GM18870 (cell line): ENCODE results near the gene TMEM178B.

Experiments
- ATAC-seq: cut with Tn5 transposase; IDR thresholded peaks from one replicate; pipeline ENCODE4 v1.9.1; 2021; ENCODE audit warnings: moderate library complexity; ENCODE audit not compliant: unreplicated experiment

The TMEM178B gene

GRCh38 chr7:141456298-141456697 is 382.4 kb downstream of the TMEM178B start:
- no peak for ATAC-seq

DNA sequence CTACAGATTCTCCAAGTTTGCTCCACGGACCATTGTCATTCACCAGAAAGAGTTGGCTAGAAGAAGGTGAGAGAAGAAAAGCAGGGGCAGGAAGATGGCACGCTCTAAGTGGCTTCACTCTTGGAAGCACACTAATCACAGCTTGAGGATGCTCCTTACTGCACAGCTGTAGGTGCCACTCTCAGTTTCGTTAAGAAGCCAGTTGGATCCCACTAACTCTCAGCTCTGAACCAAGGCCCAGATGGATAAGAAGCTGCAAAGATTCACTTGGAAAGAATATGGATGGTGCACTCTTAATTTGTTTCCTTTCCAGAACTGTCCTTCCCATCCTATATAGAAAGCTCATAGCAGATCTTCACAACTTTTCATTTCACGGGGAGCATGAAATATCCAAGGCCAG is 382.8 kb downstream of the TMEM178B start:
- ATAC-seq = no peak

DNA sequence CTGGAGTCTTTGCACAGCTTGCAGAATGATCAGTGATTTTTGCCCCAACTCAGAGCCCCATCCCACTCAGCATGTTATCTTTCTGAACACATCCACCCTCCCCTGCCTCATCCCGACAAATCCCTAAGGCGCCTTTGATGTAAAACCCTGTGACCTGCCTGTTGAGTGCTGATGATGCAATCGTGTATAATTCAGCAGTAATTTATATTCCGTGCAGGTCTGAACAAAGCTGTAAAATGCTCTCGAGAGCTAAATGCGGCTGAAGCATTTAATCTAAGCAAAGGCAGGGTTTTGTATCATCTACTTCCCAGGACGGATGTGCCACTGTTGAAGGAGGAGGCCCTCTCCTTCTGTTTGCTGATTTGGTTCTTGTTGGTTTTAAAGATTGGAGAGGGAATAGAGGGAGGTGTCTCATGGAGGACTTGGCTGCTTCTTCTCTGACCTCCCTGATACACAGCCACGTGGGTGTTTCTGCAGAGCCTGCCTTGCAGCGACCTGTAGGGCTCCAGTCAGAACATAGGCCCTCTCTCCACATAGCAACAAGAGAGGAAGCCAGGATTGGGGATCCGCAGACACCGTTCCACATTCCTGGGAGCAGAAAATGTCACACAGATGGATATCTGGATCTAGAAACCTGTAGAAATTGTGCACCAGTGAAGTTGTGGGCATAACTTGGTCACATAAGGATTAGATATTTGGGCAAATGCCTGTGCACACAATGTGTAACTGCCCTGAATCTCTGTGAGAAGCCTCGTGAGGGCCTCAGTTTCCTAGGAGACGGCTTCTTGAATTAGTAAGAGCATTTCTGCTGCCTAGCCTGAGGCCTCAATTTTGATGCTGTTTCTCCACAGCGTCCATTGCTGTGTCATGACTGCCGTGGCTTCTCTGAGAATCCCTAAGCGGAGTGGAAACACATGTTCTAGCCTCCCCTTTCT is 387.2 kb downstream of the TMEM178B start:
- ATAC-seq = no peak

DNA sequence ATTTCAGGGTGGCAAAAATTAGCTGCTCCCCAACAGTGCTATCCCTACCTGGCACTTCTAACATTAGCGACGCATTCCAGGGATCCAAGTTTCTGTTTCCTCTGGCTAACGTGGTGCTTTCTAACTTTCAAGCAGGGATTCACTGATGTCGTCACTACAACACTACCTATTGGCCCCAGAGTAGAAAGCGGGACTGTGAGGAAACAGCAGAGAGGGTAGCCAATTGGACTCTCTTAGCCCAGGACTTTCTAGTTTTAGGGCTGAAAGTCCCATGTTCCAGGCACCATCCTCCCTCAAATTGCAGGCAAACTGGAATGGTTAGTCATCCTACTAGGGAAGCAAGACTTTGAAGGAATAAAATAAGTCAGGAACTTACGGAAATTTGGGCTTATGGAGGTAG is 388.1 kb downstream of the TMEM178B start:
- no peak for ATAC-seq

GRCh38 chr7:141462958-141463357 is 389.1 kb downstream of the TMEM178B start:
- ATAC-seq = no peak

- no peak for ATAC-seq
Observed at GRCh38 chr7:141463986-141464385, 390.1 kb downstream of the TMEM178B start.

GRCh38 chr7:141464551-141464950 is 390.7 kb downstream of the TMEM178B start:
- ATAC-seq = no peak

- ATAC-seq = no peak
Observed at GRCh38 chr7:141466151-141466904, 392.5 kb downstream of the TMEM178B start.

GRCh38 chr7:141468341-141468740 is 394.5 kb downstream of the TMEM178B start:
- no peak for ATAC-seq

DNA sequence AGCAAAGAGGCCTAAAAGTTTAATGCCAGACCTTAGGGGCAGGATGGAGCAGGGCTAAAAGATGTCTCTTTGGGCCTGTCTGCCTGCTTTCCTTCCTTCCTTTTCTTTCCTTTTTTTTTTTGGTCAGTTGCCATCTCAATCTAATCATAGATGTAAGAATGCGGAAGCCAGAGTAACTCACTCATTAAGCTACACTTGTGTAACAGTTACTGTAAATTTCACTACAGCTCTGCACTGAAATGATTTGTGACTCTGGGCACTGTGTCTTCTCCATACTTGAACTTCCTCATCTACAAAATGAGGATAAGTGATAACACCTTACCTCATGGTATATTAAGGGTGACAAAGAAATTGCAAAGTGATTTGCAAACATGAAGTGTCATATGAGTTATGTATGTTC is 401.8 kb downstream of the TMEM178B start:
- ATAC-seq = no peak

DNA sequence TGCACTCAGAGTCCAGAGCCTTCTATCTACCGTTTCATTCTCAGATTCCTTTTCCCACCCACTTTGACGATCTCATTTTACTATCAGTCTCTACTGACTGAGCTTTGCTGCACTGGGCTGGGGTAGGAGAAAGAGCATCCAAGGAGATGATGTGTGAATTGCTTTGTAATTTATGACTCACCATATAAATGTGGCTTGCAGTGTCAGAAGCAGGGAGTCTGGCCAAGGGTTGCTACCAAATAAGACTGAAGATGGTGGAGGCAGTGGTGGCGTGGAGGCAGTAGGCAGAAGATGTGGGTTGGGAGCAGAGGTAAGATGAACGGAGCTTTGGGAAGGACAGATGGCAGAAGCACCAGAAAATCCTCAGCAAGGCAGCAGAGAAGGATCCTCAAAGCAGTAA is 404.0 kb downstream of the TMEM178B start:
- ATAC-seq = no peak

DNA sequence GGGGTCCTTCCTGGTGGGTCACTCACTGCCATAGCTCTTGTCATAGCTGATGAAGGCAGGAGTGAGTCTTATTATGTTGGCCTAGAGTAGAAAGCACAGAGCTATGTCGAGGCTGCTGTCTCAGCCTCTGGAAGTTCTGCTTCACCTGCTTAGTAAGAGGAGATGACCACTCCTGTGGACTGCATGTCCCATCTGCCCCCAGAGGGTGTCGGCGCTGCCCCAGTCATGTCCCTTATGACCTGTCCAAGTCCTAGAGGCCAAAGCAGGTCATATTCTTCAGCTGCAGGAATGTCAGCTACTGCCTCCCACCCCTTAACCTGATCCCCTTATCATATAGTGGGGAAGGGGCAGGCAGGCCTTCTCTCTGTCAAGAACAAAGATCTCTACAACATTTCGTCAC is 405.0 kb downstream of the TMEM178B start:
- no peak for ATAC-seq

- no peak for ATAC-seq
Observed at GRCh38 chr7:141480953-141481352, 407.1 kb downstream of the TMEM178B start.

GRCh38 chr7:141481971-141482370 is 408.1 kb downstream of the TMEM178B start:
- ATAC-seq = no peak

- ATAC-seq = no peak
Observed at GRCh38 chr7:141483044-141483443, 409.2 kb downstream of the TMEM178B start.

DNA sequence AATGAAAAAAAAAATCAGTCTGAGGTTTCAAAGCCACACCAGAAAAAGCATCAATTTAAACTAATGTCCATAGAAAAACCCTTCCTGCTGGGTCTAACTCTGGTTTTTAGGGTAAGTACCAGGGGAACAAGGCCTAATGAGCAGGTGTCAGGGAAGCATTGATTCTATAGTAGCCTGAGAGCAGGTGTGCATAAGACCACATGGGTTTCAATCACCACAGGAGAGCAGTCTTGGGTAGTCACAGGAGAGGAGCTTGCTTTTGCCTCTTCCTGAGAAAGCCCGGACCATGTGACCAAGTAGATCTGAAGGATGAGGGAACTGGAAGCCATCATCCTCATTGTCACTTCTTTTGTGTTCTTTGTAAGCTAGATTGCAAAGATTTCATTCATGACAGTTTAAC is 411.0 kb downstream of the TMEM178B start:
- no peak for ATAC-seq

DNA sequence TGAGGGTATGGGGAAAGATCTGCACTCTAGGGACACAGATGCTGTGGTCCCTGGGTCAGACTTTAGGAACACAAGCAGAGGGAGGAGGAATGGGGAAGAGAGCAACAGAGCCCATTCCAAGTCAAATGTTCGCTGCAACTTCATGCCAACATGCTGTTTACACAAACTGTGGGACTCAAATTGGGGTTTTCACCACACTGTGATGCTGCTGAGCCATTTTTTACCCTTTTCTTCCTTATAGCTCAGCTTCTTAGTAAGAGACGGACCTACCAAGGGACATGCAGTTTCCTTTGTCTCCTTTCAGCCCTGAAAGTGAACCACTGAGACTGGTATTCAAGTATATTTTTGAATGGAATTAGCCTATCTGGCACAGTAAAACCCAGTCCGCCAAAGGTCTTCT is 413.1 kb downstream of the TMEM178B start:
- no peak for ATAC-seq

DNA sequence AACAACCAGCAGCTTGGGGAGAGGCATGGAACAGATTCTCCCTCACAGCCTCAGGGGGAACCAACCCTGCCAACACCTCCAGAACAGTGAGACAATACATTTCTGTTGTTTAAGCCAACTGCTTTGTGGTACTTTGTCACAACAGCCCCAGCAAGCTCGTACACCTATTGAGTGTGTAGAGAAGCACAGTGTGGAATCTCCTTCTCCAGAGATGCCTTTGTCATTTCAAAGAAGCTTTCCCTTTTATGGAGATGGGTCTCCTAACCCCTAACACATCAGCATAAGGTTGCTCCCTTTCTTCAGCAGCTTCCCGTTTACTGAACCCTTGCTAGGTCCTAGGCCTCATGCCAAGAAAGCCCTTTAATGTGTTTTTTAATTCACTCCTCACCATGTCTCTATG is 416.6 kb downstream of the TMEM178B start:
- ATAC-seq = no peak

GRCh38 chr7:141495057-141495456 is 421.2 kb downstream of the TMEM178B start:
- ATAC-seq = no peak

- no peak for ATAC-seq
Observed at GRCh38 chr7:141497391-141497790, 423.5 kb downstream of the TMEM178B start.

GRCh38 chr7:141500608-141501007 is 426.7 kb downstream of the TMEM178B start:
- ATAC-seq = no peak

DNA sequence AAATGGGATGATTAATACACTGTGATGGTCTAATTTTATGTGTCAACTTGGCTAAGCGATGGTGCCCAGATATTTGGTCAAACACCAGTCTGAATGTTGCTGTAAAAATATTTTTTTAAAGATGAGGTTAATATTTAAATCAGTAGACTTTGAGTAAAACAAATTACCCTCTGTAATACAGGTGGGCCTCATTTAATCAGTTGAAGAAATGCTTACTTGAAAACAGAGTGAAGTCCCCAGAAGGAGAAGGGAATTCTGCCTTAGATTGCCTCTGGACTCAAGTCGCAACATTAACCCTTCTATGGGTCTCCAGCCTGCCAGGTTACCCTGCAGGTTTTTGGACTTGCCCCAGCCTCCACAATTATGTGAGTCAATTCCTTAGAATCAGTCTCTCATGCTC is 427.6 kb downstream of the TMEM178B start:
- no peak for ATAC-seq
